Lung (tissue), 12 donors: ENCODE results near the gene RAMP1. TPM values are rescaled to one million over a fixed set of nuclear protein-coding genes. Genes with fewer than 3 reads are reported as not detected.

ENCODE experiments used
- ATAC-seq: fragments of 200-7000 bp; cut with Tn5 transposase; one replicate; pipeline ENCODE4 v1.9.1; 2020; ENCODE audit warnings: moderate number of reproducible peaks; ENCODE audit not compliant: insufficient read depth, low FRiP score
- DNase-seq, 3 donors: peaks; one replicate each; pipeline ENCODE4 v3.0.0-alpha.2; 2013 to 2017
- H3K27ac ChIP-seq, 2 donors: one replicate each; pipeline ENCODE4 v1.5.1; 2013; ENCODE audit warnings: mild to moderate bottlenecking in 2 of 2, moderate library complexity in 2 of 2, control low read depth in 1 of 2, inconsistent platforms in 1 of 2, low read depth in 1 of 2, low read length in 1 of 2
- H3K27me3 ChIP-seq, 3 donors: one replicate each; pipeline ENCODE4 v1.5.1; 2013; ENCODE audit warnings: low read length in 2 of 3; ENCODE audit not compliant: control insufficient read depth in 3 of 3, insufficient read depth in 3 of 3
- H3K36me3 ChIP-seq, 4 donors: one replicate each; pipeline ENCODE4 v1.5.1; 2013; ENCODE audit warnings: low read length in 4 of 4, mild to moderate bottlenecking in 1 of 4, moderate library complexity in 1 of 4; ENCODE audit not compliant: control insufficient read depth in 4 of 4, insufficient read depth in 4 of 4
- H3K4me1 ChIP-seq, 5 donors: one replicate each; pipeline ENCODE4 v1.5.1; 2013; ENCODE audit warnings: low read length in 5 of 5, mild to moderate bottlenecking in 2 of 5, moderate library complexity in 1 of 5; ENCODE audit not compliant: control insufficient read depth in 5 of 5, insufficient read depth in 5 of 5
- H3K4me3 ChIP-seq: one replicate; pipeline ENCODE4 v1.5.1; 2013; ENCODE audit warnings: mild to moderate bottlenecking, control low read depth, moderate library complexity
- H3K9ac ChIP-seq, 2 donors: one replicate each; pipeline ENCODE4 v1.5.1; 2013; ENCODE audit warnings: low read length in 2 of 2, control low read depth in 1 of 2; ENCODE audit not compliant: insufficient read depth in 1 of 2
- H3K9me3 ChIP-seq, 4 donors: one replicate each; pipeline ENCODE4 v1.5.1; 2013; ENCODE audit warnings: low read length in 3 of 4, mild to moderate bottlenecking in 1 of 4, moderate library complexity in 1 of 4; ENCODE audit not compliant: control insufficient read depth in 4 of 4, insufficient read depth in 3 of 4
- CTCF ChIP-seq: IDR thresholded peaks from 2 replicates; pipeline ENCODE4 v1.5.1; 2012; ENCODE audit warnings: mild to moderate bottlenecking; ENCODE audit errors: control extremely low read depth, extremely low read depth
- WGBS, 2 donors: extraction: QIAGEN DNeasy Blood & Tissue Kit; methylation state at CpG; one replicate each; pipeline ENCODE4 v1.1.7; 2013; 5-methylcytosine and 5-hydroxymethylcytosine counted together
- polyA plus RNA-seq, 2 donors: library from polyadenylated mRNA; stranded (reverse); fragments of 200-250 nt; gene quantifications; one replicate each; pipeline ENCODE4 v1.2.1, GENCODE V29; 2013
- total RNA-seq, 2 donors: library from RNA; depleted of rRNA in 1 of 2; stranded (reverse); fragments of >200 nt in 1 of 2; gene quantifications; one replicate each; pipeline ENCODE4 v1.2.1, GENCODE V29; 2014 to 2021
- donor health status: control.
- donor health status: control.
- donor health status: Bipolar disorder and iron deficiency.
- donor health status: healthy.
- donor health status: DM: yes; HTN: yes; CAD: no.

The RAMP1 gene
- total and polyA plus RNA-seq, 4 donors: 10.5 to 26.1 (median 12.6) TPM

- Histone ChIP-seq H3K4me3 (no peak overlapping the region), H3K27ac (peak overlapping the region in 1 of 2 donors; percentile 83), H3K9me3 (no peaks in the 10 kb centered on the region), H3K4me1 (peaks cover 0 to 27% (median 4%) of the 10 kb centered on the region in 5 donors), H3K27me3 (peaks cover 0 to 16% (median 12%) of the 10 kb centered on the region in 3 donors), H3K36me3 (no peaks in the 10 kb centered on the region), H3K9ac (no peak overlapping the region)
- WGBS, 2 donors: 59 to 61% methylated on average over 22 of the region's 22 CpGs
- DNase-seq: peak in 1 of 3 donors; percentile 38
- no peak for ATAC-seq
- no peak for TF ChIP-seq CTCF
Measured at GRCh38 chr2:237860273-237860935, 981 bp downstream of the RAMP1 start.

GRCh38 chr2:237861875-237862527, 2.6 kb downstream of the RAMP1 start:
- no peaks in the 10 kb centered on the region for H3K36me3 ChIP-seq
- no peak overlapping the region for H3K9ac ChIP-seq
- no peak for ATAC-seq
- no peak for DNase-seq
- peaks cover 0 to 27% (median 4%) of the 10 kb centered on the region in 5 donors for H3K4me1 ChIP-seq
- no peaks in the 10 kb centered on the region for H3K9me3 ChIP-seq
- H3K27ac ChIP-seq: peak overlapping the region in 1 of 2 donors; percentile 83
- WGBS, 2 donors: 81 to 87% methylated on average over 11 of the region's 11 CpGs
- H3K27me3 ChIP-seq: peaks cover 0 to 14% (median 12%) of the 10 kb centered on the region in 3 donors
- no peak for TF ChIP-seq CTCF
- no peak overlapping the region for H3K4me3 ChIP-seq

GRCh38 chr2:237862528-237862895, 3.1 kb downstream of the RAMP1 start:
- Histone ChIP-seq H3K9ac (no peak overlapping the region), H3K27me3 (peaks cover 0 to 14% (median 12%) of the 10 kb centered on the region in 3 donors), H3K4me1 (peaks cover 0 to 27% (median 4%) of the 10 kb centered on the region in 5 donors), H3K4me3 (no peak overlapping the region), H3K9me3 (no peaks in the 10 kb centered on the region), H3K27ac (peak overlapping the region in 1 of 2 donors; percentile 83), H3K36me3 (no peaks in the 10 kb centered on the region)
- DNase-seq (no peak), ATAC-seq (no peak)
- no peak for TF ChIP-seq CTCF
- 94 to 97% methylated on average over 8 of the region's 8 CpGs for WGBS, 2 donors
